GM21576 (cell line): ENCODE data around the gene TRIM24.
"Not testable (repeated sequence)": the region's sequence is repeated elsewhere in the genome, so short reads cannot be mapped to it uniquely, and the experiment has no call there.

Experiments used
- ATAC-seq: cut with Tn5 transposase; IDR thresholded peaks from one replicate; pipeline ENCODE4 v1.9.1; 2021; ENCODE audit warnings: mild to moderate bottlenecking, moderate library complexity; ENCODE audit not compliant: unreplicated experiment

TRIM24 gene

DNA sequence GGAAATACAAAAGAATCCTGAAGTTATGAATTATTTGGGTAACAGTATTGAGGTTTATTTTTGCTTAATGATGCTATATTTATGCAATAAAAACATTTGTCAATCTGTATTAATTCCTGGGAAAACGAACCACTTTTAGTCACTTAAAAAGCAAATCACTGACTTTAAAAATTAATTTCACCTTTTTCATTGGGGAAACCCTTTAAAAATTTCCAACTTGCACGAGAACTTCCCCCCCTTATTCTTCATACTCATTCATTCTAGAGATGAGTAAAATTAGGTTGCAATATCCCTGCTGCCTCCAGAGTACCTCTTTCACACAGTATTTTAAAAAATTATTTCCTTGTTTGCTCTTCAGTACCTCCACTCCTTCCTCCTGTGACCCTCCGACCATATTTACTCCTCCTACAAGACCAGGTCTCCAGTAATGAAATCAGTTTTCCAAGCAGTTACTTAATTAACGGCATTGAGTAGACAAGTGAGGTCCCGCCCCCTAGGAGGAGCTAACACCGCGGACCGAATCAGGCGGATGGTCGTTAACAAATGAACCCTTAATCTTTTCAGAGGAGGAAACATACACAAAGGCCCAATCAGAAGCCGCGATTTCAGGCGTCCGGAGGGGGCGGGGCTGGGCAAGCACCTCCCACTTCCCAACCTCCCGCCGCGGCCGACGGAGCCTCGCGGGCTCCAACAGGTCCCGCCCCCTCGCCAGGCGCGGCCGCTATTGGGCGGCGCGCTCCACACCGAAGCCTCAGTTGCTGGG is 465 bp upstream of the TRIM24 start:
- peak; percentile 78 for ATAC-seq

DNA sequence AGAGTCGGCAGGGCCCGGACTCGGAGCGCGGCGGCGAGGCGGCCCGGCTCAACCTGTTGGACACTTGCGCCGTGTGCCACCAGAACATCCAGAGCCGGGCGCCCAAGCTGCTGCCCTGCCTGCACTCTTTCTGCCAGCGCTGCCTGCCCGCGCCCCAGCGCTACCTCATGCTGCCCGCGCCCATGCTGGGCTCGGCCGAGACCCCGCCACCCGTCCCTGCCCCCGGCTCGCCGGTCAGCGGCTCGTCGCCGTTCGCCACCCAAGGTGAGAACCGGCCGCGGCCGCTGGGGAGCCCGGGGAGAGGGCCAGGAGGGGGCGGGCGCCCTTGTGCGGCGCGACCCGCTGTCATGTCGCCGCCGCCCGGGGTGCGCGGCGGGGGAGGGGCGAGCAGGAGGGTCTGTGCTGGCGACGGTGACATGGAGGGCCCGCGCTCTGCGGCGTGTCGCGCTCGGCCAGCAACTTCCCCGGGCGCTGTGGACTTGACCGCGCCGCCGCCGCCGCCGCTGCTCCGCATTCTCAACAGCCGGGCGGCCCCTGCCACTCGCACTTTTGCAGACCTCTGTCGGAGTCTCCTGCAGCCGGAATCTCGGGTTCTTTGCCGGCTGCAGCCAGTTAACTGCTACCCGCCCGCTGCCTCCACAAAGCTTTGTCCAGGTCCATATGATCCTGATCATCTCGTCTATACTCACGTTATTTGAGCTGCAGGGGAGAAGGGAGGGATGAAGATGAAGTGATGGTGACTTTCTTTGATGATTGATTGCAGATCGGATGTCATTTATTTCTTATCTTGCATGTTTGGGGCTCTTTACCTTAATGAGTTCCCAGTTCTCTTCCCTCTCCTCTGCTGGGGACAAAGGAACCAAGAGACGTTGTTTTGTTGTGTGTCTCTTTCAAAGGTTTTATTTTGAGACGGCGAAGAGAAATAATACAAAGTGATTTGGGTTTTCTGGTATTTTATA is 869 bp downstream of the TRIM24 start:
- ATAC-seq: peak; percentile 33

DNA sequence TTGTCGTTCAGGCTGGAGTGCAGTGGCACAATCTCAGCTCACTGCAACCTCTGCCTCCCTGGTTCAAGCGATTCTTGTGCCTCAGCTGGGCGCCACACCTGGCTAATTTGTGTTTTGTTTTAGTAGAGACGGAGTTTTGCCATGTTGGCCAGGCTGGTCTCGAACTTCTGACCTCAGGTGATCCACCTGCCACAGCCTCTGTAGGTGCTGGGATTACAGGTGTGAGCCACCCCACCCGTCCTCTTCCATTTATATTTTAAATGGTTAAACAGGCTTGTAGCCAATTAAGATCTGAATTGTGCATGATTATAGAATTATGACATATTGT is 3.2 kb downstream of the TRIM24 start:
- not testable (repeated sequence) for ATAC-seq

DNA sequence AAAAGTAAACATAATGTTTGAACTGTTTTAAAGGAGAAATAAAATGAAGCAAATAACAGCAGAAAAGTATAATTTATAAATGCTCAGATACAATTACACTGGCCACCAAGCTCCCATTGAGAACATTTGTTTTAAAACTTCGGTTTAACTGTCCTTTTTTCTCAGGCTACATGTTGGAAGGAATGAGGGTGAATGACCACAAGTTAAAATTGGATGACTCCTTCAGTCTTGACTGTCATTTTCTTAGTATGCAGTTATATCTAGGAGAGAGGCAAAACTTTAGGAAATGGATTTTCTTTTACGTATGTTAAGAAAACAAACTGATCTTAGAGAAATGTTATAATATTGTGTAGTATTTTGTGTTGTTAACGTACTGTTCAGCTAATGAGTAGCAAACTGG is 5.0 kb downstream of the TRIM24 start:
- no peak for ATAC-seq

DNA sequence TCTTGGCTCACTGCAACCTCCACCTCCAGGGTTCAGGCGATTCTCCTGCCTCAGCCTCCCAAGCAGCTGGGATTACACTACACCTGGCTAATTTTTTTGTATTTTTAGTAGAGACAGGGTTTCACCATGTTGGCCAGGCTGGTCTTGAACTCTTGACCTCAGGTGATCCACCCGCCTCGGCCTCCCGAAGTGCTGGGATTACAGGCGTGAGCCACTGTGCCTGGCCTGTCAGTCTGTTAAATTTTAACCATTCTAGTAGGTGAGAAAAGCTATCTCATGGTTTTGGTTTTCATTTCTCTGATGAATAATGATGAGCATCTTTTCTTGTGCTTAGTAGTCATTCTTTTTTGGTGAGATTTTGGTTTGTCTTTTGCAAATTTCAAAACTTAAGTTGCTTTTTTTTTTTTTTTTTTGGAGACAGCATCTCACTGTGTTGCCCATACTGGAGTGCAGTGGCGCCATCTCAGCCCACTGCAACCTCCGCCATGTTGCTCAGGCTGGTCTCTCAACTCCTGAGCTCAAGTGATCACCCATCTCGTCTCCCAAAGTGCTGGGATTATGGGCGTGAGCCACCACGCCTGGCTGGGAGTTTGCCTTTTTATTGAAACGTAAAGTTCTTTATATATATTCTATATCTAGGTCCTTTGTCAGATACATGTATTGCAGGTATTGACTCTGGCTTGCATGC is 6.2 kb downstream of the TRIM24 start:
- ATAC-seq: peak; percentile 60

DNA sequence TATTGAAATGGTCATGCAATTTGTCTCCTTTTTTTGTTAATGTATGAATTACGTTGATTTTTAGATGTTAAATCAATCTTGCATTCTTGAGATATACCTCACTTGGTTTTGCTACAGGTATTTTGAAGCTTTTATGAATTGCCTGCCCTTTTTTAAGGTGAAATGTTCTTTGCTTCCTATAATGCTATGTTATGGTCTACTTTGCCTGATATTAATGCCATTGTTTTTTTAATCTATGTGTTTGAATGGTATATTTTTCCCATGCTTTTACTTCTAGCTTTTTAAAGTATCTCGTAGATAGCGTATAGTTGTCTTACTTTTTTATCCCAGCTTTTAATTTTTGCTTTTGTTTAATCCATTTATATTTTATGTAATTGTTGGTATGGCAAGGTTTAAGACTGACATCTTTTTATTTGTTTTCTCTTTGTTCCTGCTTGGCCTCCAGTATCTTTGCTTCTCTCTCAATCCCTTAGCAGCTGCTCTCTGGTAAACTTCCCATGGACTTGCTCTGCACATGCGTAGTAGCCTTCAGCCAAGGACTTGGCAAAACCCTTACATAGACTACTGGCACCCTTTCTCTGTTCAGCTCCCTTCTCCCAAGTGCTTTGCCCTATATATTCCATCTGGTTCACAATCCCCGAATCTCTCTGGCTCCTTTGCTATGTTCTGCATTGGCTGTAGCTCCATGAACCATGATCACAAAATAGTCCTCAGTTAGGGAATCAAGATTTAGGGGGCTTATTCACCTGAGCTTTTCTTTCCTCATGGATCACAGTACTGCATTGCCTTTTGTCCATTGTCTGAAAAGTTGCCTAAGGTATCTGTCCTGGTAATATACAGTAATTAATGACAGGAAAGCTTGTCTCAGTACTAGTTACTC is 8.4 kb downstream of the TRIM24 start:
- ATAC-seq: no peak

DNA sequence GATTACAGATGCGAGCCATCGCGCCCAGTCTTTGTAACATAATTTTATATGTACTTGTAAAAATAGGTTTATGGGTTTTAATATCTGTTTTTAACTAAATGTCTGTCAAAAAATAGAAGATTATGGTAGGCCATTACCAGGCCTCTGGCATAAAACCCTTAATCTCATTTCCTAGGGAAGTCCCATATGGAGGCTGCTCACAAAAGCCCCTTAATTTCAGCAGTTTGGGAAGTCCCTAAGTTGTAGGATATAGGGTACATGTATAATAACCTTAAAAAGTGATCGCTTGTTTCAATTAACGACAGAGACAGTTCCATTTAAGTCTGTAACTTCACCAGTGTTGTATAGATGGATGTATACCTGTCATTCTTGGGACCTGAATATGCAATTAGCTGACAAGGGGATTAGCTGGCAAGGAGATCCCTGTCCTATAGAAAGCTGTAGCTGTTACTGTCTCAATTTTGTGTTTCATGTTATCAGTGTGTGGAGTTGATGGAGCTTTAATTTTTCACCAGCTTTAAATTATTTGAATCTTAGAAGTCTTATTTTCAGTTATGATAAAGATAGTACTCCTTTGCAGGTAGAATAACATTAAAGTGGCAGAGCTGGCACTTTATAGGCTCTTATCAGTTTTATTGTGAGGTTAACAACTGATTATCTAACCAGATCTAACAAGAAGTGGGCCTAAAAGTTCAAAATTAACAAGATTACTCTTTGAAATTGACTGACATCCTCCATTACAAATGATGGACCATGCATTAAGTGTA is 10.5 kb downstream of the TRIM24 start:
- no peak for ATAC-seq

DNA sequence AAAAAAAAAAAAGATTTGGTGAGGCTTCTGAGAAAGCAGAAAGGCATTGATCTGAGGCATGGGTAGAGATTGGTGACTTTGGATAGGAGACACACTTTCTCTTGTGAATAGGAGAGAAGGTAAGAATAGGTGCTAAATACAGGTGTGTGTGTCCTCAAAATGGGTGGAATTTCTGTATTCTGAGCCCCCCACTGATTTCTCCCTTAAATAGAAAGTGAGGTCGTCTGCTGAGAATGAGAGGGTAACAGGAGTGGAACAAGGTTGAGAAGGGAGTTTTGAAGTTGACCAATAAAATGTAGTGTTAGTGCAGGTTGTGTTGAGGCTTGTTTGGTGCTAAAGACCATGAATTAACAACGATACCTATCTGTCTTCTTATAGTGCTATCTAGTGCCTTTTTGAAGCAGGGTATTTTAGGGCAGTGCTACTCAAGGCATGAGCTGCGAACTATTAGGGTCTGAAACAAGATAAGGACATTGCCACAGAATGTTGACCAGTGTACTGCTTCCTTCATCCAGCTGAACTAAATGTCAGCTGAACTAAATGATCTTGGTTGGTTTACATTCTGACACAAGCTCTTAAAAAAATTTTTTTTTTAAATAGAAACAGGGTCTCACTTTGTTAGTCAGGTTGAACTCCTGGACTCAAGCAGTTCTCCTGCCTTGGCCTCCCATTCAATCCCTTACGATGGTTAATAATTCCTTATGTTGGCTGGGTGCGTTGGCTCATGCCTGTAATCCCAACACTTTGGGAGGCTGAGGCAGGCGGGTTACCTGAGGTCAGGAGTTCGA is 12.4 kb downstream of the TRIM24 start:
- no peak for ATAC-seq

DNA sequence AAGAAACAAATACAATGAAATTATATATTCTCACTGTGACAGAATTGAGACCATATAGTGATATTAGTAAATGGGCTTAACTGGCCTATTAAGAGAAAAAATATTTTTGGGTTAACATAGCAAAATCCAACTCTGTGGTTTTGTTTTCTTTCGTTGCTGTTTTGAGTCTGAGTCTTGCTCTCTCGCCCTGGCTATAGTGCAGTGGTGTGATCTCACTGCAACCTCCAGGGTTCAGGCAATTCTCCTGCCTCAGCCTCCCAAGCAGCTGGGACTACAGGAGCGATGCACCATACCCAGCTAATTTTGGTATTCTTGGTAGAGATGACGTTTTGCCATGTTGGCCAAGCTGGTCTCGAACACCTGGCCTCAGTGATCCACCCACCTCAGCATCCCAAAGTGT is 15.3 kb downstream of the TRIM24 start:
- ATAC-seq: no peak

DNA sequence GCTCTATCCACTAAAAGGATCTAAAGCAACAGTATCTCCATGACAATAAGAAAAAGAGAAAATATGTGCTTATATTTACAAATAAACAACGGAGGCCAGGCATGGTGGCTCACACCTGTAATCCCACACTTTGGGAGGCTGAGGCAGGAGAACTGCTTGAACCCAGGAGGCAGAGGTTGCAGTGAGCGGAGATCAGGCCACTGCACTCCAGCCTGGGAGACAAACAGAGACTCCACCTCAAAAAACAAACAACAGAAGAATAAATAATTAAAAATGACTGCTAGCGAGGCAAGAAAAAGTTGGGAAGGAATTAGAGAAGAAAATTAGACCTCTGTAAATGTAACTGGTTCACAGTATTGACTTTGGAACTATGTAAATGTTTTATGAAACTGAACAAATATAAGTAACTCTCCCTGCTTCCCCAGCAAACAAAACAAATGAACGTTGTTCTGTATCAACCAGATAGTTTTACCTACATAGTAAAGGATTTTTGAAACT is 17.1 kb downstream of the TRIM24 start:
- ATAC-seq: no peak

DNA sequence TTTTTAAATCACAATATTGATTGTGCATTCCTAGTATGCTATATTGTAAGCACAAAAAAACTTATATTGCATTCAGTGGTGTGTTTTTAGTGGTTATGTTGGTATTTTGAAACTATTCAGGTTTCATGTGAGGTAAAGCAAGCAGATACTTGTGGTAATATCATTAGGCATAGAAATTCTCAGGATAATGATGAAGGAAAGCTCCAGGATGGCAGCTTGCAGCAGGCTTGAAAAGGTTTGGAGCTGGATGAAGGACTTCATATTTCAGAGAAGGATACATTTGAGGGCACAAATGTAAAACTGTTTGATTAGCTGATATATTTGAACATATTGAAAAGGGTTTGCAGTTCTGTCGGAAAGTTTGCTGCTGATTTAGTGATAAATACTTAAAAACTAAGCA is 17.5 kb downstream of the TRIM24 start:
- ATAC-seq: no peak

DNA sequence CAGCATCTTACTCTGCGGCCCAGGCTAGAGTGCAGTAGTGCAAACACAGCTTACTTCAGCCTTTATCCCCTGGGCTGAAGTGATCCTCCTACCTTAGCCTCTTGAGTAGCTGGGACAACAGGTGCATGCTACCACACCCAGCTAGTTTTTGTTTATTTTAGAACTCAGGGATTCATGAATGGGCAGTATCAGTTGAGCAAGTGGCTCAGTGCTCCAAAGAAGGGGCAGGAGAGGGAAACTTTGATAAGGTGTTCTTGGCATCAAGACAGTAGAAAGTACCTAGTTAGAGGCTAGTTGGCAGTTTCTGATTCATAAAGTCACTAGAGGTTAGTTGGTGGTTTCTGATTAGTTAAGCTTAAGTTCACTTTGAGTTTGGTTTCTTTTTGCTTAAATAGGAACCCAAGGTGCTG is 18.4 kb downstream of the TRIM24 start:
- ATAC-seq: peak; percentile 76

DNA sequence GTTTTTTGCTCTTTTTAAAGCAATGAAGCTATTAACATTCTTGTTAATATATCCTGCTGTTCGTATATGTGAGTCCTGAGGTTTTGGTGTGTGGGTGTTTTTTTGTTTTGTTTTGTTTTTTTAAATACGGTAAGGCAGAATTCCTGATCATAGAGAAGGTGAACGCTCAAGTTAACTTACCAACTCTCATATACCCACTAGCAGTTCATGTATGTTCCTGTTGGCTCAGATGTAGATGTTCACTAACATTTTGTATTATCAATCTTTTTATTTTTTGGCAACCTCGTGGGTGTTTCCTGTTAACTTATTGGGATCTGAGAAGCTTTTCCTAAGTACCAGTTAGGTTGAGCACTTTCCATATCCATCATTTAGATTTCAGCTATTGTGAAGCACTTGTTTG is 20.5 kb downstream of the TRIM24 start:
- ATAC-seq: no peak

DNA sequence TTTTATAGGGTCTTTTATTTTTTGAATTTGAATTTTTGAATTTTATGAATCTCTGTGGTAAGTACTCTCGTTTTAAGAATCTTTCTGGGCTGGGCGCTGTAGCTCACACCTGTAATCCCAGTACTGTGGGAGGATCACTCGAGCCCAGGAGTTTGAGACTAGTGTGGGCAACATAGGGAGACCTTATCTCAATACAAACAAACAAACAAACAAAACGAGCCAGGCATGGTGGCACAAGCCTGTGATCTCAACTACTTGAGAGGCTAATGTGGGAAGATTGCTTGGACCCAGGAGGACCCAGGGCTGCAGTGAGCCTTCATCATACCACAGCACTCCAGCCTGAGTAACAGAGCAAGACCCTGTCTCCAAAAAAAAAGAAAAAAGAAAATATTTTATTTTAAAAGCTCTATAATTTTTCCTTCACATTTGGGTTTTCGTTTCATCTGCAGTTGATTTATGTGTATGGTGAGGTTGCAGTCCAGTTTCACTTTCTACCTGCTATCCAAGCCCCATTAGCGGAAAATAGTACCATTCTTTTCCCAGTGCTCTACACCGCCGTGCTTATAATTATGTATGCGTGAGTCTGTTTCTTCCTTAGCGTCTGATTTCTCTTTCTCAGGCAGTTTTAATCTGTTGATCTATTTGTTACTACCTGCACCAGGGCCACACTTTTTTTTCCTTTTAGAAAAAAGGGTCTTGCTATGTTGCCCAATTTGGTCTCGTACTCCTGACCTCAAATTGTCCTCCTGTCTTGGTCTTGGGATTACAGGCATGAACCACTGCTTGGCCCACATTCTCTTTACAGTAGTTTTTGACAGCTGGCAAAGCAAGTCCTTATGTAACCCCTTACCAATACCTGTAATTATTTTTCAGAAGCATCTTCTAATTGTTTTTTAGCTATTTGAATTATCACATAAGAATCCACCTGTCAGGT is 21.7 kb downstream of the TRIM24 start:
- ATAC-seq: no peak

DNA sequence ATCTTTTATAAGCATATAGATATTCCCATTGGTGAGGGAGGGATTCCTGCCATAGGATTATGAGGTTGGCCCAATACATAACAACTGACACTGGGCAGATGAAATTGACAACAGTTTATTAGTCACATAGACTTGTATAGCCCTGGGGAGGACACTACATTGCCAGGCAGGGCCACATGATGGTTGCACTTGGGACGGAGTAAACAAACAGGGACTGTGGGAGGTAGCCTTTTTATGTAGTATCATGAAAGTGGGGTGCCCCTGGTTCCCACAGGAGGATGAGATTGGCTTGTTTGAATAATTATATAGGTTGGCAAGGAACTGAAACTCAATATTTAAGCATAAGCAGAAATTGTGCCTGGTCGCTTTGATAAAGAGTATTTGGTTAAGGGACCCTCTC is 23.5 kb downstream of the TRIM24 start:
- no peak for ATAC-seq

DNA sequence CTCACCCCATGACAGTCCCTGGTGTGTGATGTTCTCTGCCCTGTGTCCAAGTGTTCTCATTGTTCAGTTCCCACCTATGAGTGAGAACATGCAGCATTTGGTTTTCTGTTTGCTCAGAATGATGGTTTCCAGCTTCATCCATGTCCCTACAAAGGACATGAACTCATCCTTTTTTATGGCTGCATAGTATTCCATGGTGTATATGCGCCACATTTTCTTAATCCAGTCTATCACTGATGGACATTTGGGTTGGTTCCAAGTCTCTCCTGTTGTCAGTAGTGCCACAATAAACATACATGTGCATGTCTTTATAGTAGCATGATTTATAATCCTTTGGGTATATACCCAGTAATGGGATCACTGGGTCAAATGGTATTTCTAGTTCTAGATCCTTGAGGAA is 25.4 kb downstream of the TRIM24 start:
- not testable (repeated sequence) for ATAC-seq

DNA sequence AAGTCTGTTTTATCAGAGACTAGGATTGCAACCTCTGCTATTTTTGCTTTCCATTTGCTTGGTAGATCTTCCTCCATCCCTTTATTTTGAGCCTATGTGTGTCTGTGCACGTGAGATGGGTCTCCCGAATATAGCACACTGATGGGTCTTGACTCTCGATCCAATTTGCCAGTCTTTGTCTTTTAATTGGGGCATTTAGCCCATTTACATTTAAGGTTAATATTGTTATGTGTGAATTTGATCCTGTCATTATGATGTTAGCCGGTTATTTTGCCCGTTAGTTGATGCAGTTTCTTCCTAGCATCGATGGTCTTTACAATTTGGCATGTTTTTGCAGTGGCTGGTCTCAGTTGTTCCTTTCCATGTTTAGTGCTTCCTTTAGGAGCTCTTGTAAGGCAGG is 29.1 kb downstream of the TRIM24 start:
- ATAC-seq: not testable (repeated sequence)
